Gastrocnemius medialis (tissue), 4 donors: ENCODE measurements around the gene PTGFRN.

Experiments
- POLR2A ChIP-seq, 2 donors: fragments of 450-650 bp; IDR thresholded peaks; one replicate each; pipeline ENCODE4 v1.6.1; 2017; ENCODE audit warnings: antibody characterized with exemption in 2 of 2, mild to moderate bottlenecking in 2 of 2, moderate library complexity in 2 of 2
- TF ChIP-seq, protein P1 (sequence below), 5 experiments: fragments of 450-650 bp in 3 of 5; fragments of 200-600 bp in 2 of 5; sonication (generic) in 2 of 5; IDR thresholded peaks in 4 of 5; conservative IDR thresholded peaks in 1 of 5; 1 replicate in 4 of 5; 2 replicates in 1 of 5; pipeline ENCODE4 v1.5.1; 2016 to 2019; ENCODE audit warnings: antibody characterized with exemption in 5 of 5, mild to moderate bottlenecking in 3 of 5, moderate library complexity in 3 of 5

DNA sequence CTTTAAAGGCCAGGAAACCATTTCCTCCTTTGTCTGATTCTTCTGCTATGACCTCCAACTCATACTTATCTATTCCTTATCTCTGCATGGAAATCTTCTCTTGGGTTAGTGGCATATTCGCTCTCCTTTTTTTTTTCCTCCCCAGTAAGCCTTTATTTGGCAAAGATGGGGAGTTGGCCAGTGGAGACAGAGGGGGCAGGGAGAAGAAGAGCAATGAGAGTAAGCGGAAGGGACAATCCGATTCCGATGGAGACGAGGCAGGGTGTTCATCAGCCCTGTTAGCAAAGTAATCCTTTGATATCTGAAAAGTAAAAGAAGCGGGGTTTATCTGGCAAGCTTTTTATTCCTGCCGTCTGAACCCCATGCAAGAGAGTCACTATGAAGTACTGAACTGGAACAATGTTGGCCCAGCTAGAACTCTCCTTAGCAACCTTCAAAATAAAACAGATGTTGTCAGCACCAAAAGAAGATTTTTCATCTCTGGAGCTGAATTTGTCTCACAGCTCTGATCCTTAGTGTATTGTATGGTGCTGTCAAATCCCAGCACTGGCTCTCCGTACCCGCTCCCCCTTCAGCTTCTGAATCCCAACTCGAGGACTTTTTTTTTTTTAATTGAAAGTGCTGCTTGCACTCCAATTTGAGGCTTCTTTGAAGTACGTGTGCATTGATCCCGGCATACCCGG lies 40.9 kb downstream of the PTGFRN start:
- TF ChIP-seq, protein P1, sequence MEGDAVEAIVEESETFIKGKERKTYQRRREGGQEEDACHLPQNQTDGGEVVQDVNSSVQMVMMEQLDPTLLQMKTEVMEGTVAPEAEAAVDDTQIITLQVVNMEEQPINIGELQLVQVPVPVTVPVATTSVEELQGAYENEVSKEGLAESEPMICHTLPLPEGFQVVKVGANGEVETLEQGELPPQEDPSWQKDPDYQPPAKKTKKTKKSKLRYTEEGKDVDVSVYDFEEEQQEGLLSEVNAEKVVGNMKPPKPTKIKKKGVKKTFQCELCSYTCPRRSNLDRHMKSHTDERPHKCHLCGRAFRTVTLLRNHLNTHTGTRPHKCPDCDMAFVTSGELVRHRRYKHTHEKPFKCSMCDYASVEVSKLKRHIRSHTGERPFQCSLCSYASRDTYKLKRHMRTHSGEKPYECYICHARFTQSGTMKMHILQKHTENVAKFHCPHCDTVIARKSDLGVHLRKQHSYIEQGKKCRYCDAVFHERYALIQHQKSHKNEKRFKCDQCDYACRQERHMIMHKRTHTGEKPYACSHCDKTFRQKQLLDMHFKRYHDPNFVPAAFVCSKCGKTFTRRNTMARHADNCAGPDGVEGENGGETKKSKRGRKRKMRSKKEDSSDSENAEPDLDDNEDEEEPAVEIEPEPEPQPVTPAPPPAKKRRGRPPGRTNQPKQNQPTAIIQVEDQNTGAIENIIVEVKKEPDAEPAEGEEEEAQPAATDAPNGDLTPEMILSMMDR (IDR thresholded peaks at IDR 0.05 in 4 of 5, conservative IDR thresholded peaks at IDR 0.05 in 1 of 5): no peak
- TF ChIP-seq POLR2A (IDR thresholded peaks at IDR 0.05): no peak
